ENCODE results near the gene RAPGEF1.

RAPGEF1 gene

DNA sequence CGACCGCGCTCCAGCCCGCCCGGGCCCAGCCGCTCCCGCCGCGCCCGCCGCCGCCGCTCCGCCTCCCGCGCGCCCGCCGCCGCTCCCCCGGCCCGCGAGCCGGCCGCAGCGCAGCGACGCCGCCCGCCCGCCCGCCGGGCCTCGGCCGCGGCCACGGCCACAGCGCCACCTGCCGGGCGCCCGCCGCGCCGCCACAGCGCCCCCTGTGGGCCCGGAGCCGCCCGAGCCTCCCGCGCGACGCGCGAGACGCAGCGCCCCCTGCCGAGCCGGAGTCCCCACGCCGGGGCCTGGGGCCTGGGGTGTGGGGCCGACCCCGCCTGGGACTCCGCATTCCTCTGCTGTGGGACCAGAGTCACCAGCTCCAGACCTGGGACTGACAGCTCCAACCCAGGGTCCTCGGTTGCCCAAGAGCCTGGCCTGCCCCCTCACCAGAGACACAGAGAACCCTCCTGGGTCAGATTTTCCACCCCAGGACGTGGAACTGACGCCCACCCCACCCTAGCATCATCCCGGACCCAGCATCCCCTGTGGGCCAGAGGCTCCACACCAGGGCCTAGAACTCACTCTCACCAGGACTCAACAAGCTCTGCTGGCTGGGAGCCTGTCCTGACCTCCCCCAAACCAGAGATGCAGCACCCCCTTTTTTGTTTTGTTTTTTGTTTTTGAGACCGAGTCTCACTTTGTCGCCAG lies at the start of gene RAPGEF1:
Gene RAPGEF1, minus strand, starts transcription at position 118 of the 690 bp plus-strand sequence. CDS start 246 bp downstream, outside the sequence.
- H3K36me3 ChIP-seq (ENCODE audit: control insufficient read depth, insufficient read depth, low read length): peaks cover 4% of the 10 kb centered on the region; the same call in 1 of the 2 replicates
- H3K27ac ChIP-seq (ENCODE audit: low read depth, low read length): peak within 1 kb of the TSS; percentile 48; the same call in 1 of the 2 replicates
- H3K9me3 ChIP-seq (ENCODE audit: control insufficient read depth, insufficient read depth, low read depth, low read length): no peaks in the 10 kb centered on the region; the same call in 1 of the 2 replicates
- H3K9ac ChIP-seq (ENCODE audit: low read length): peak within 1 kb of the TSS; percentile 82
- peak within 1 kb of the TSS; percentile 87 for H3K4me3 ChIP-seq (ENCODE audit: low read depth, low read length)
- no peaks in the 10 kb centered on the region for H3K27me3 ChIP-seq (ENCODE audit: control insufficient read depth, insufficient read depth, low read length)
- peaks cover 33% of the 10 kb centered on the region for H3K4me1 ChIP-seq (ENCODE audit: control insufficient read depth, insufficient read depth, low read length)

GRCh38 chr9:131788851-131789250 lies 49.0 kb upstream of the RAPGEF1 start:
- H3K27ac ChIP-seq (ENCODE audit: low read depth, low read length): no peak overlapping the region
- peaks cover 5% of the 10 kb centered on the region; the same call in 1 of the 2 replicates for H3K9me3 ChIP-seq (ENCODE audit: control insufficient read depth, insufficient read depth, low read depth, low read length)
- peaks cover 6% of the 10 kb centered on the region; the same call in 1 of the 2 replicates for H3K27me3 ChIP-seq (ENCODE audit: control insufficient read depth, insufficient read depth, low read length)
- H3K9ac ChIP-seq (ENCODE audit: low read length): no peak overlapping the region
- no peak overlapping the region for H3K4me3 ChIP-seq (ENCODE audit: low read depth, low read length)
- no peaks in the 10 kb centered on the region for H3K36me3 ChIP-seq (ENCODE audit: control insufficient read depth, insufficient read depth, low read length)
- no peaks in the 10 kb centered on the region for H3K4me1 ChIP-seq (ENCODE audit: control insufficient read depth, insufficient read depth, low read length)

GRCh38 chr9:131787838-131788237 lies 48.0 kb upstream of the RAPGEF1 start:
- Histone ChIP-seq H3K4me3 (ENCODE audit: low read depth, low read length) (no peak overlapping the region), H3K27me3 (ENCODE audit: control insufficient read depth, insufficient read depth, low read length) (peaks cover 7% of the 10 kb centered on the region; the same call in 1 of the 2 replicates), H3K36me3 (ENCODE audit: control insufficient read depth, insufficient read depth, low read length) (no peaks in the 10 kb centered on the region)

GRCh38 chr9:131784748-131785501 lies 45.0 kb upstream of the RAPGEF1 start:
- Histone ChIP-seq H3K9ac (ENCODE audit: low read length) (no peak overlapping the region), H3K4me3 (ENCODE audit: low read depth, low read length) (no peak overlapping the region), H3K9me3 (ENCODE audit: control insufficient read depth, insufficient read depth, low read depth, low read length) (peaks cover 5% of the 10 kb centered on the region; the same call in 1 of the 2 replicates), H3K36me3 (ENCODE audit: control insufficient read depth, insufficient read depth, low read length) (no peaks in the 10 kb centered on the region), H3K27me3 (ENCODE audit: control insufficient read depth, insufficient read depth, low read length) (peaks cover 17% of the 10 kb centered on the region; the same call in 1 of the 2 replicates), H3K27ac (ENCODE audit: low read depth, low read length) (no peak overlapping the region), H3K4me1 (ENCODE audit: control insufficient read depth, insufficient read depth, low read length) (no peaks in the 10 kb centered on the region)

More at GRCh38 chr9:131787838-131788237, 48.0 kb upstream of the RAPGEF1 start:
- Histone ChIP-seq H3K27ac (ENCODE audit: low read depth, low read length) (no peak overlapping the region), H3K4me1 (ENCODE audit: control insufficient read depth, insufficient read depth, low read length) (no peaks in the 10 kb centered on the region), H3K9ac (ENCODE audit: low read length) (no peak overlapping the region), H3K9me3 (ENCODE audit: control insufficient read depth, insufficient read depth, low read depth, low read length) (peaks cover 5% of the 10 kb centered on the region; the same call in 1 of the 2 replicates)

DNA sequence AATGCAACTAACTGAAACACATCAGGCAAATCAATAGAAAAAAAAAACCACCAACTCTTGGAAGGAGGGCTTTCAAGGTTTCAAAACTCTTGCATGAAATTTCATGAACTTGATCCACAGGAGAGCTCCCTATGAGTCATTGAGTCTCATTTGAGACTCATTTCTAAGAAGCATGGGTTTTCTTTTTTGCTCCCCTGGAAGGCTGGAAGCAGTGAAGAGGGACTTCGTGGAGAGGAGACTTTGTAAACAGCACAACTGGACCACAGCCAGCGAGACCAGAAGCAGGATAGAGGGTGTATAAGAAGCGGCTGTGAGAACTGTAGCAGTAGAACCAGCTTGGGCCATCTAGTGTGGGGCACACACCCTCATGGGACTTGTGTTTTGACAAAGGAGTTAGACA lies 41.2 kb upstream of the RAPGEF1 start:
- Histone ChIP-seq H3K27ac (ENCODE audit: low read depth, low read length) (no peak overlapping the region), H3K9ac (ENCODE audit: low read length) (no peak overlapping the region), H3K4me3 (ENCODE audit: low read depth, low read length) (no peak overlapping the region)

GRCh38 chr9:131776473-131776872 lies 36.6 kb upstream of the RAPGEF1 start:
- Histone ChIP-seq H3K4me3 (ENCODE audit: low read depth, low read length) (no peak overlapping the region), H3K27ac (ENCODE audit: low read depth, low read length) (no peak overlapping the region), H3K36me3 (ENCODE audit: control insufficient read depth, insufficient read depth, low read length) (no peaks in the 10 kb centered on the region), H3K4me1 (ENCODE audit: control insufficient read depth, insufficient read depth, low read length) (no peaks in the 10 kb centered on the region), H3K9ac (ENCODE audit: low read length) (no peak overlapping the region), H3K9me3 (ENCODE audit: control insufficient read depth, insufficient read depth, low read depth, low read length) (peaks cover 6% of the 10 kb centered on the region; the same call in 1 of the 2 replicates), H3K27me3 (ENCODE audit: control insufficient read depth, insufficient read depth, low read length) (peaks cover 14% of the 10 kb centered on the region; the same call in 1 of the 2 replicates)

More for the DNA sequence above, 41.2 kb upstream of the RAPGEF1 start:
- H3K36me3 ChIP-seq (ENCODE audit: control insufficient read depth, insufficient read depth, low read length): no peaks in the 10 kb centered on the region
- peaks cover 6% of the 10 kb centered on the region; the same call in 1 of the 2 replicates for H3K9me3 ChIP-seq (ENCODE audit: control insufficient read depth, insufficient read depth, low read depth, low read length)
- peaks cover 12% of the 10 kb centered on the region; the same call in 1 of the 2 replicates for H3K27me3 ChIP-seq (ENCODE audit: control insufficient read depth, insufficient read depth, low read length)
- H3K4me1 ChIP-seq (ENCODE audit: control insufficient read depth, insufficient read depth, low read length): no peaks in the 10 kb centered on the region

GRCh38 chr9:131776036-131776435 lies 36.2 kb upstream of the RAPGEF1 start:
- peaks cover 6% of the 10 kb centered on the region; the same call in 1 of the 2 replicates for H3K9me3 ChIP-seq (ENCODE audit: control insufficient read depth, insufficient read depth, low read depth, low read length)
- H3K27me3 ChIP-seq (ENCODE audit: control insufficient read depth, insufficient read depth, low read length): peaks cover 10% of the 10 kb centered on the region; the same call in 1 of the 2 replicates
- no peaks in the 10 kb centered on the region for H3K36me3 ChIP-seq (ENCODE audit: control insufficient read depth, insufficient read depth, low read length)
- no peak overlapping the region for H3K27ac ChIP-seq (ENCODE audit: low read depth, low read length)
- no peak overlapping the region for H3K9ac ChIP-seq (ENCODE audit: low read length)
- no peak overlapping the region for H3K4me3 ChIP-seq (ENCODE audit: low read depth, low read length)
- H3K4me1 ChIP-seq (ENCODE audit: control insufficient read depth, insufficient read depth, low read length): no peaks in the 10 kb centered on the region

- H3K27me3 ChIP-seq (ENCODE audit: control insufficient read depth, insufficient read depth, low read length): peaks cover 12% of the 10 kb centered on the region; the same call in 1 of the 2 replicates
- H3K4me1 ChIP-seq (ENCODE audit: control insufficient read depth, insufficient read depth, low read length): peaks cover 2% of the 10 kb centered on the region; the same call in 1 of the 2 replicates
- peaks cover 6% of the 10 kb centered on the region; the same call in 1 of the 2 replicates for H3K9me3 ChIP-seq (ENCODE audit: control insufficient read depth, insufficient read depth, low read depth, low read length)
- no peak overlapping the region for H3K27ac ChIP-seq (ENCODE audit: low read depth, low read length)
- H3K9ac ChIP-seq (ENCODE audit: low read length): no peak overlapping the region
- no peak overlapping the region for H3K4me3 ChIP-seq (ENCODE audit: low read depth, low read length)
- H3K36me3 ChIP-seq (ENCODE audit: control insufficient read depth, insufficient read depth, low read length): no peaks in the 10 kb centered on the region
Measured at GRCh38 chr9:131774636-131775035, 34.8 kb upstream of the RAPGEF1 start.

GRCh38 chr9:131773911-131774379 lies 34.1 kb upstream of the RAPGEF1 start:
- H3K4me3 ChIP-seq (ENCODE audit: low read depth, low read length): no peak overlapping the region
- peaks cover 4% of the 10 kb centered on the region; the same call in 1 of the 2 replicates for H3K4me1 ChIP-seq (ENCODE audit: control insufficient read depth, insufficient read depth, low read length)
- H3K27ac ChIP-seq (ENCODE audit: low read depth, low read length): no peak overlapping the region
- H3K9me3 ChIP-seq (ENCODE audit: control insufficient read depth, insufficient read depth, low read depth, low read length): peaks cover 4% of the 10 kb centered on the region; the same call in 1 of the 2 replicates
- H3K9ac ChIP-seq (ENCODE audit: low read length): no peak overlapping the region
- no peaks in the 10 kb centered on the region for H3K36me3 ChIP-seq (ENCODE audit: control insufficient read depth, insufficient read depth, low read length)
- H3K27me3 ChIP-seq (ENCODE audit: control insufficient read depth, insufficient read depth, low read length): peaks cover 12% of the 10 kb centered on the region; the same call in 1 of the 2 replicates

DNA sequence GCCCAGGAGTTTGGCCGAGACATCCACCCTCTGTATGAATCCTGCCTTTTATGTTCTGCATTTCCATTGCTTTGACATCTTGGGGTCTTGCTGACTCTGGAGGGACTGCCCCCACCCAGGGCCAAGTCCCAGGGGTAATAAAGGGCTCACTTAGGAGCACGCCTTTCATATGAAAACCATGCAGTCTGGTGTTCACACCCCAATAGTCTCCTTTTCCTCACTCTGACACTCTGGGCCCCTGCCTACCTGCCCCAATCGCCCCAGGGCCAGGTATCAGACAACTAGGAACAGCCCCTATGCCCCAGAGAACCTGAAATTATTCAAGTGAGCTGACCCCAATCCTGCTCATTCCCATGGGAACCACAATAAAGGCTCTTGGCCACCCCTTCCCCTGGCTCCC lies 33.1 kb upstream of the RAPGEF1 start:
- Histone ChIP-seq H3K9ac (ENCODE audit: low read length) (no peak overlapping the region), H3K4me3 (ENCODE audit: low read depth, low read length) (no peak overlapping the region), H3K4me1 (ENCODE audit: control insufficient read depth, insufficient read depth, low read length) (peaks cover 4% of the 10 kb centered on the region; the same call in 1 of the 2 replicates), H3K27me3 (ENCODE audit: control insufficient read depth, insufficient read depth, low read length) (peaks cover 12% of the 10 kb centered on the region; the same call in 1 of the 2 replicates), H3K27ac (ENCODE audit: low read depth, low read length) (no peak overlapping the region), H3K9me3 (ENCODE audit: control insufficient read depth, insufficient read depth, low read depth, low read length) (no peaks in the 10 kb centered on the region), H3K36me3 (ENCODE audit: control insufficient read depth, insufficient read depth, low read length) (no peaks in the 10 kb centered on the region)

All from HUES6 (cell line).